H1 (cell line): Measurements from ENCODE around the gene CTNNA3. TPM values are rescaled to one million over a fixed set of nuclear protein-coding genes. Genes with fewer than 3 reads are reported as not detected.

Source experiments
- CTCF ChIA-PET: fragments of 300-600 bp; sonication (Branson Sonifier 250); formaldehyde crosslinking; loops from one replicate; lab custom pipeline; 2021; ENCODE audit not compliant: partially characterized antibody; lab: Charles Lee
- POLR2A ChIA-PET: fragments of 300-600 bp; sonication (Branson Sonifier 250); formaldehyde crosslinking; loops from one replicate; lab custom pipeline; 2021; ENCODE audit warnings: inconsistent platforms; ENCODE audit not compliant: partially characterized antibody; lab: Charles Lee
- DNase-seq, 2 experiments: peaks; one replicate each; pipeline versions ENCODE4 v3.0.0 to v3.0.0-alpha.2; 2010 to 2022; ENCODE audit warnings: low spot score in 2 of 2, low read depth in 1 of 2, mixed read lengths in 1 of 2
- FAIRE-seq: peaks from 2 replicates; lab custom pipeline; 2011; peaks lifted over from hg19 to GRCh38; lab: Jason Lieb, UNC
- H2AFZ ChIP-seq: 2 replicates; pipeline ENCODE4 v1.8.1; 2012; ENCODE audit warnings: low read length, inconsistent platforms
- H2AK5ac ChIP-seq: 2 replicates; pipeline ENCODE4 v1.6.1; 2013; ENCODE audit warnings: low read depth, low read length
- H2BK120ac ChIP-seq: replicated peaks from 2 replicates; pipeline ENCODE3; 2013; ENCODE audit warnings: low read depth, low read length, inconsistent platforms
- H2BK12ac ChIP-seq: 2 replicates; pipeline ENCODE4 v1.6.1; 2013; ENCODE audit warnings: low read depth, low read length
- H2BK15ac ChIP-seq: 2 replicates; pipeline ENCODE4 v1.6.1; 2013; ENCODE audit warnings: low read length
- H2BK20ac ChIP-seq: 2 replicates; pipeline ENCODE4 v1.6.1; 2013; ENCODE audit warnings: low read length
- H2BK5ac ChIP-seq: 2 replicates; pipeline ENCODE4 v1.6.1; 2013; ENCODE audit warnings: low read depth, low read length
- H3K14ac ChIP-seq: 2 replicates; pipeline ENCODE4 v1.6.1; 2013; ENCODE audit warnings: inconsistent platforms; ENCODE audit not compliant: insufficient read length
- H3K18ac ChIP-seq: 2 replicates; pipeline ENCODE4 v1.6.1; 2013; ENCODE audit warnings: low read length; ENCODE audit errors: extremely low read depth
- H3K23ac ChIP-seq: 2 replicates; pipeline ENCODE4 v1.6.1; 2013; ENCODE audit warnings: inconsistent platforms; ENCODE audit not compliant: insufficient read length
- H3K23me2 ChIP-seq: 2 replicates; pipeline ENCODE4 v1.6.1; 2013; ENCODE audit warnings: low read depth, low read length
- H3K27ac ChIP-seq: 2 replicates; pipeline ENCODE4 v1.6.1; 2011; ENCODE audit warnings: low read depth, low read length, inconsistent platforms
- H3K27me3 ChIP-seq, 4 experiments: replicated peaks in 1 of 4; 1 replicate in 1 of 4; 2 replicates in 3 of 4; pipeline versions ENCODE4 v1.6.1 to v1.8.1; 2011 to 2013; ENCODE audit warnings: low read length in 3 of 4, mild to moderate bottlenecking in 3 of 4, inconsistent platforms in 2 of 4, mixed read lengths in 2 of 4, moderate library complexity in 1 of 4; ENCODE audit not compliant: control insufficient read depth in 3 of 4, insufficient read depth in 3 of 4; ENCODE audit errors: extremely low read depth in 1 of 4
- H3K36me3 ChIP-seq, 4 experiments: 2 replicates each; pipeline versions ENCODE4 v1.6.1 to v1.8.1; 2011 to 2013; ENCODE audit warnings: mild to moderate bottlenecking in 4 of 4, low read length in 3 of 4, moderate library complexity in 2 of 4, control low read depth in 1 of 4, inconsistent platforms in 1 of 4; ENCODE audit not compliant: insufficient read depth in 4 of 4, control insufficient read depth in 2 of 4
- H3K4ac ChIP-seq: replicated peaks from 2 replicates; pipeline ENCODE3; 2013; ENCODE audit warnings: low read length, low read depth, mixed read lengths, inconsistent platforms; ENCODE audit not compliant: insufficient read length
- H3K4me1 ChIP-seq, 4 experiments: replicated peaks in 1 of 4; 1 replicate in 1 of 4; 2 replicates in 3 of 4; pipeline versions ENCODE4 v1.6.1 to v1.8.1; 2011 to 2013; ENCODE audit warnings: low read length in 3 of 4, inconsistent platforms in 2 of 4, mixed read lengths in 1 of 4; ENCODE audit not compliant: insufficient read depth in 4 of 4, control insufficient read depth in 3 of 4
- H3K4me2 ChIP-seq, 2 experiments: 2 replicates each; pipeline versions ENCODE4 v1.6.1 to v1.8.1; 2011 to 2013; ENCODE audit warnings: low read depth in 2 of 2, low read length in 2 of 2, control low read depth in 1 of 2, inconsistent platforms in 1 of 2, mild to moderate bottlenecking in 1 of 2; ENCODE audit not compliant: insufficient read depth in 1 of 2
- H3K4me3 ChIP-seq, 4 experiments: fragments of 200-600, 300-600 bp in 1 of 4; sonication (generic), shearing (Covaris generic), sonication (Bioruptor Twin) in 1 of 4; 2 replicates each; pipeline versions ENCODE4 v1.5.1 to v1.8.1; 2011 to 2016; ENCODE audit warnings: low read length in 4 of 4, low read depth in 3 of 4, control low read depth in 2 of 4, inconsistent platforms in 2 of 4, mild to moderate bottlenecking in 2 of 4, mixed read lengths in 1 of 4, moderate library complexity in 1 of 4; ENCODE audit not compliant: insufficient read depth in 2 of 4; ENCODE audit errors: extremely low read depth in 1 of 4
- H3K56ac ChIP-seq: replicated peaks from 2 replicates; pipeline ENCODE3; 2013; ENCODE audit warnings: low read depth, mild to moderate bottlenecking, mixed read lengths, low read length, inconsistent platforms; ENCODE audit not compliant: insufficient read length
- H3K79me1 ChIP-seq: 2 replicates; pipeline ENCODE4 v1.6.1; 2013; ENCODE audit warnings: low read depth, low read length, control low read depth
- H3K79me2 ChIP-seq, 2 experiments: 2 replicates each; pipeline versions ENCODE4 v1.6.1 to v1.8.1; 2012 to 2013; ENCODE audit warnings: low read length in 2 of 2, mild to moderate bottlenecking in 2 of 2, inconsistent platforms in 1 of 2; ENCODE audit not compliant: insufficient read depth in 2 of 2, control insufficient read depth in 1 of 2
- H3K9ac ChIP-seq, 4 experiments: replicated peaks in 1 of 4; 1 replicate in 1 of 4; 2 replicates in 3 of 4; pipeline versions ENCODE4 v1.6.1 to v1.8.1; 2011 to 2013; ENCODE audit warnings: low read depth in 3 of 4, low read length in 3 of 4, control low read depth in 2 of 4, mild to moderate bottlenecking in 2 of 4, moderate library complexity in 2 of 4, inconsistent platforms in 1 of 4; ENCODE audit errors: extremely low read depth in 1 of 4
- H3K9me3 ChIP-seq, 2 experiments: 2 replicates each; pipeline versions ENCODE4 v1.6.1 to v1.8.1; 2012 to 2013; ENCODE audit warnings: mild to moderate bottlenecking in 2 of 2, moderate library complexity in 2 of 2, control low read depth in 1 of 2, inconsistent platforms in 1 of 2, low read depth in 1 of 2, low read length in 1 of 2, mixed read lengths in 1 of 2; ENCODE audit not compliant: insufficient read depth in 2 of 2
- H4K20me1 ChIP-seq, 2 experiments: replicated peaks in 1 of 2; 2 replicates each; pipeline versions ENCODE3 to v1.8.1; 2011 to 2013; ENCODE audit warnings: inconsistent platforms in 2 of 2, low read length in 2 of 2, mild to moderate bottlenecking in 1 of 2; ENCODE audit not compliant: insufficient read depth in 2 of 2, control insufficient read depth in 1 of 2
- H4K5ac ChIP-seq: 2 replicates; pipeline ENCODE4 v1.6.1; 2013; ENCODE audit warnings: low read length, low read depth, mixed read lengths, inconsistent platforms; ENCODE audit not compliant: insufficient read length
- H4K8ac ChIP-seq: 2 replicates; pipeline ENCODE4 v1.8.0; 2013; ENCODE audit warnings: mild to moderate bottlenecking, moderate library complexity, low read length, inconsistent platforms; ENCODE audit not compliant: insufficient read depth; ENCODE audit errors: extremely low read depth
- H4K91ac ChIP-seq: replicated peaks from 2 replicates; pipeline ENCODE3; 2013; ENCODE audit warnings: low read length, mixed read lengths, inconsistent platforms; ENCODE audit not compliant: insufficient read length
- ASH2L ChIP-seq: fragments of 200-600, 300-600 bp; sonication (generic); IDR thresholded peaks from one replicate; pipeline ENCODE4 v1.7.1; 2017; ENCODE audit warnings: low read length
- CEBPB ChIP-seq: IDR thresholded peaks from 2 replicates; pipeline ENCODE4 v1.6.1; 2012; ENCODE audit warnings: low read depth, low read length
- CREB1 ChIP-seq: IDR thresholded peaks from 2 replicates; pipeline ENCODE4 v1.6.1; 2012; ENCODE audit warnings: inconsistent platforms
- EGR1 ChIP-seq: IDR thresholded peaks from 2 replicates; pipeline ENCODE4 v1.6.1; 2011; ENCODE audit warnings: low read depth, low read length, borderline replicate concordance
- HDAC2 ChIP-seq, 2 experiments: fragments of 300-600 bp in 1 of 2; sonication (generic) in 1 of 2; IDR thresholded peaks; 2 replicates each; pipeline ENCODE4 v1.6.1; 2011 to 2012; ENCODE audit warnings: low read depth in 2 of 2, low read length in 2 of 2, mild to moderate bottlenecking in 2 of 2, moderate library complexity in 2 of 2, borderline replicate concordance in 1 of 2, inconsistent platforms in 1 of 2
- JUN ChIP-seq: IDR thresholded peaks from 2 replicates; pipeline ENCODE4 v1.6.1; 2011; ENCODE audit warnings: low read depth, mild to moderate bottlenecking, improper control_type of control experiment, low read length
- KDM5A ChIP-seq: fragments of 200-600 bp; IDR thresholded peaks from 2 replicates; pipeline ENCODE4 v1.7.1; 2012; ENCODE audit warnings: mild to moderate bottlenecking, low read length, inconsistent platforms, mixed read lengths
- MAFK ChIP-seq: IDR thresholded peaks from 2 replicates; pipeline ENCODE4 v1.6.1; 2012; ENCODE audit warnings: low read depth, mild to moderate bottlenecking, improper control_type of control experiment, low read length
- NRF1 ChIP-seq: IDR thresholded peaks from 2 replicates; pipeline ENCODE4 v1.6.1; 2011; ENCODE audit warnings: mild to moderate bottlenecking, low read depth, low read length, improper control_type of control experiment
- RBBP5 ChIP-seq: IDR thresholded peaks from 2 replicates; pipeline ENCODE4 v1.7.1; 2012; ENCODE audit warnings: low read depth, mild to moderate bottlenecking, inconsistent platforms, low read length, moderate library complexity, borderline replicate concordance
- SAP30 ChIP-seq: fragments of 300-600 bp; sonication (generic); IDR thresholded peaks from 2 replicates; pipeline ENCODE4 v1.7.1; 2012; ENCODE audit warnings: low read length, moderate library complexity, mild to moderate bottlenecking, inconsistent platforms; ENCODE audit not compliant: insufficient read depth, insufficient replicate concordance
- SP1 ChIP-seq: IDR thresholded peaks from 2 replicates; pipeline ENCODE4 v1.6.1; 2011; ENCODE audit warnings: low read depth, low read length
- TBP ChIP-seq: IDR thresholded peaks from 2 replicates; pipeline ENCODE4 v1.6.1; 2011; ENCODE audit warnings: low read depth, low read length, improper control_type of control experiment
- TEAD4 ChIP-seq: IDR thresholded peaks from 2 replicates; pipeline ENCODE4 v1.6.1; 2012; ENCODE audit warnings: low read depth, low read length, inconsistent platforms, mixed read lengths
- USF2 ChIP-seq: IDR thresholded peaks from 2 replicates; pipeline ENCODE4 v1.6.1; 2011; ENCODE audit warnings: low read length, improper control_type of control experiment
- WGBS, 2 experiments: shearing (Covaris generic) in 1 of 2; methylation state at CpG; one replicate each; pipeline versions ENCODE4 v1.1.6 to v1.1.7; 2013 to 2015; ENCODE audit warnings: low lambda C conversion rate in 2 of 2, mixed read lengths in 2 of 2, inconsistent platforms in 1 of 2, low coverage in 1 of 2, missing lambda C conversion rate in 1 of 2; ENCODE audit not compliant: insufficient replicate concordance in 2 of 2, insufficient coverage in 1 of 2, insufficient read length in 1 of 2; ENCODE audit errors: extremely low coverage in 1 of 2, missing lambda C conversion rate in 1 of 2; 5-methylcytosine and 5-hydroxymethylcytosine counted together
- polyA plus RNA-seq, 7 experiments: library from polyadenylated mRNA; depleted of rRNA in 3 of 7; stranded (reverse) in 5 of 7; unstranded in 2 of 7; fragments of >200 nt in 5 of 7; fragments of 200-250 nt in 2 of 7; gene quantifications; 1 replicate in 5 of 7; 2 replicates in 1 of 7; 4 replicates in 1 of 7; pipeline versions ENCODE4 v1.2.1 to v1.2.3, GENCODE V29; 2011 to 2013; ENCODE audit warnings: missing spikeins in 2 of 7, mixed read lengths in 2 of 7
- total RNA-seq: library from RNA; stranded (reverse); fragmentation: NEBNext Ultra II Directional; extraction: Animal tissue kit (Norgen Biotek cat#: 25700); gene quantifications from 2 replicates; pipeline ENCODE4 v1.2.1, GENCODE V29; 2021

CTNNA3 gene
- total and polyA plus RNA-seq, 2 of the 8 experiments (the other 6 are each of a cell fraction or from before 2014, with no cell fraction given), result 1.3 to 1.5 TPM

- WGBS, 2 experiments, result 94% methylated on average over 3 of the region's 3 CpGs; no CpG with 5 or more reads in 1 of the 2 experiments
- FAIRE-seq, result no peak
- TF ChIP-seq SP1 (no peak), USF2 (no peak), ASH2L (no peak), MAFK (no peak), RBBP5 (no peak), NRF1 (no peak), TBP (no peak), KDM5A (no peak), SAP30 (no peak), TEAD4 (no peak), HDAC2 (IDR thresholded peaks at IDR 0.05; ENCODE audit: borderline replicate concordance in 1 of 2, low read depth in 2 of 2, low read length in 2 of 2) (no peak), CREB1 (no peak), CEBPB (no peak), JUN (no peak), EGR1 (no peak)
Observed at GRCh38 chr10:66550351-66550750, 1145.6 kb downstream of the CTNNA3 start.

More at GRCh38 chr10:66550351-66550750, 1145.6 kb downstream of the CTNNA3 start:
- H3K23me2 ChIP-seq, result no peaks in the 10 kb centered on the region
- no peaks in the 10 kb centered on the region for H3K36me3 ChIP-seq
- no peak for DNase-seq
- no peak overlapping the region for H2BK20ac ChIP-seq
- H4K5ac ChIP-seq, result no peak overlapping the region
- H3K4me3 ChIP-seq, result no peak overlapping the region
- H3K9ac ChIP-seq, result no peak overlapping the region
- no peaks in the 10 kb centered on the region for H4K20me1 ChIP-seq
- ChIA-PET CTCF (interaction anchor here (0.6 to 0.7 kb wide), 2 partner anchors 25 to 161 kb away, joined by 3 read pairs; no protein-coding TSS in a partner anchor), POLR2A (no interaction called here)
- H2AK5ac ChIP-seq, result no peak overlapping the region
- no peaks in the 10 kb centered on the region for H3K4me1 ChIP-seq
- no peaks in the 10 kb centered on the region for H3K27me3 ChIP-seq
- H3K14ac ChIP-seq, result no peak overlapping the region
- no peak overlapping the region for H3K23ac ChIP-seq
- H2BK120ac ChIP-seq, result no peak overlapping the region
- H2BK15ac ChIP-seq, result no peak overlapping the region
- H3K56ac ChIP-seq, result no peak overlapping the region
- H2BK5ac ChIP-seq, result no peak overlapping the region
- H3K79me2 ChIP-seq, result no peaks in the 10 kb centered on the region
- no peaks in the 10 kb centered on the region for H3K79me1 ChIP-seq
- H2BK12ac ChIP-seq, result no peak overlapping the region
- no peak overlapping the region for H3K27ac ChIP-seq
- H4K91ac ChIP-seq, result no peak overlapping the region
- H3K4me2 ChIP-seq, result no peak overlapping the region
- H4K8ac ChIP-seq, result no peak overlapping the region
- no peaks in the 10 kb centered on the region for H3K9me3 ChIP-seq
- H3K18ac ChIP-seq, result no peak overlapping the region
- H3K4ac ChIP-seq, result no peak overlapping the region
- H2AFZ ChIP-seq, result no peak overlapping the region
